NCI-H82 (cell line): Measurements from ENCODE around the gene DNAJC30.
A peak's percentile ranks its signal among the peaks of the same experiment; 100 is the strongest.

Experiments used
- DNase-seq: peaks from one replicate; lab custom pipeline; 2025; lab: John Stamatoyannopoulos, UW

Gene DNAJC30

DNA sequence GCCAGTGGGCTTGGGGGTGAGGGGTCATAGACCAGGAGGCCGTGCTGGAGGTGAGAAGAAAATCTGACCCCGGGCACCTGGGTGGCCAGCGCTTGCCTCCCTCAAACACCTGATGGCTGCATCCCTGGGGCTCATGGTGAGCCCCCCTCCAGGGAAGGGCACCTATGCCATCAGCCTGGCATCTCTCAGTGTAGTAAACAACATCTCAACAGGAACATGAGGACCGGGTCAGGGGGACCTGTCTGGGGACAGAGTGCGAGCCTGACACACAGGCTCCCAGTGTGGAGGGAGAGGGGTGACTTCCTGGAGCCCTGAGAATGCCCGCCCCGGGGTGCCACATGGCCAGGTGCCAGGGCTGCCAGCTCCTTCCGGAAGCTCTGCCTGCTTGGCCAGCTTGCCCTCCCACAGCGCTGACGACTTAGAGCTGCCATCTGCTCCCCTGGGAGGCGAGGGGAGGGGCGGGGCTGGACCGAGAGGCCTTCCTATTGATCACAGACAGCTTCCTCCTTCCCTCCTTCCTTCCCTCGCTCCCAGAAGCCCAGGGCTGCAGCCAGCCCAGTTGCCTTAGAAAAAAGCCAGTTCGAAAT lies 23.9 kb upstream of the DNAJC30 start:
- DNase-seq = peak; percentile 92

DNA sequence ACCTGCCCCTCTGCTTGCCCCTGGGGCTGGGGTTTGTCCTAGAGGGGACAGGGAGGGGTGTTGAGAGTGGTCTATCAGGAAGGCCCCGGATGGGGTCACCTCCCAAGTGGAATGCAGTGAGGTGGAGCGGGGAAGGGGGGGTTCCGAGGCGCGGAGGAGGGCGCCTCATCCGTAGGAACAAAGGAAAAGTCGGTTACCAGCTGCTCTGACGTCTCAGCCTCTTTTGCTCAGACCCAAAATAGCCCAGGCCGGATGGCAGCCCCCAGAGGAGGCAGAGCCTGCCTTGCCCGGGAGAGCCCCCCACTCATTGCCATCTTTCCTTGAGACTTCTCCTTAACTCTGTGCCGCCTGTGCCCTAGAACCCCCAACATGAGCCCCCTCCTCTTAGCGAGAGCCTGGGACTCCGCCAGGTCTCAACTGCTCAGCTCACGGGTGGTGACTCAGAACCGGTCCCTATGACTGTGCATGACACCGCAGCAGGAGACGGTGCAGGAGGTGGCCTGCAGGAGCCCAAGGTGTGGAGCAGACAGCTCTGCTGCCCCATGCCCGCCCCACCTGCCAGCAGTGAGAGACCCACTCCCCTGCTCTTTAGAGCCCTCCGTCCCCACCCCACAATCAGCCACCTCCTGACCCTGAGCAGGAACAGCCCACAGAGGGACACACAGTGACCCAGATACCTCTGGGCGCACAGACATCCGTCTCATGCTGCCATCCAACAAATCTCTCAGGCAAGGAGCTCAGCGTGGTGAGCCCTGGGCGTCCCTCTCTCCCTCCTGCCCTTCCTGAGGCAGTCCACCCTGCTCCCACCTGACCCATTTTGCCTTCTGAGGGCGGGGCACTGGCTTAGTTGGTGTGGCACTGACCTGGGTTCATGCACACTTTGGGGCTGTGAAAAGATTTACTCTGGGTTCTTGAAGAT lies 23.1 kb upstream of the DNAJC30 start:
- DNase-seq = peak; percentile 53

DNA sequence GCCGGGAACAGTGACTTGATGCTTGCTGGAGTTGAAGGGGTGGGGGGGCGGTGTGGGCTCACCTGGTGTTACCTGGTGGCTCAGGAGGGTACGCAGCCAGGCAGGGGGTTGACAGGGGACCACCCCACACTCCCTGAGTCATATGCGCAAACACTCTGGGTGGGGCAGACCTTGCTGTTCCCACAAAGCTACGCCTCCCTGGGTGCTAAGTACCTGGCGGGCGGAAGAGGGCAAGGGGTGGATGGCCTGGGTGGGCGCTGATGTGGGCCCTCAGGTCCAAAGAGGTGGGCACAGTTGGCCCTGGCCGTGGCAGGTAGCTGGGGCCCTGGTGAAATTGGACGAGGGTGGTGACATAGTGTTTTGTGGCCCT lies 22.3 kb upstream of the DNAJC30 start:
- DNase-seq = no peak

DNA sequence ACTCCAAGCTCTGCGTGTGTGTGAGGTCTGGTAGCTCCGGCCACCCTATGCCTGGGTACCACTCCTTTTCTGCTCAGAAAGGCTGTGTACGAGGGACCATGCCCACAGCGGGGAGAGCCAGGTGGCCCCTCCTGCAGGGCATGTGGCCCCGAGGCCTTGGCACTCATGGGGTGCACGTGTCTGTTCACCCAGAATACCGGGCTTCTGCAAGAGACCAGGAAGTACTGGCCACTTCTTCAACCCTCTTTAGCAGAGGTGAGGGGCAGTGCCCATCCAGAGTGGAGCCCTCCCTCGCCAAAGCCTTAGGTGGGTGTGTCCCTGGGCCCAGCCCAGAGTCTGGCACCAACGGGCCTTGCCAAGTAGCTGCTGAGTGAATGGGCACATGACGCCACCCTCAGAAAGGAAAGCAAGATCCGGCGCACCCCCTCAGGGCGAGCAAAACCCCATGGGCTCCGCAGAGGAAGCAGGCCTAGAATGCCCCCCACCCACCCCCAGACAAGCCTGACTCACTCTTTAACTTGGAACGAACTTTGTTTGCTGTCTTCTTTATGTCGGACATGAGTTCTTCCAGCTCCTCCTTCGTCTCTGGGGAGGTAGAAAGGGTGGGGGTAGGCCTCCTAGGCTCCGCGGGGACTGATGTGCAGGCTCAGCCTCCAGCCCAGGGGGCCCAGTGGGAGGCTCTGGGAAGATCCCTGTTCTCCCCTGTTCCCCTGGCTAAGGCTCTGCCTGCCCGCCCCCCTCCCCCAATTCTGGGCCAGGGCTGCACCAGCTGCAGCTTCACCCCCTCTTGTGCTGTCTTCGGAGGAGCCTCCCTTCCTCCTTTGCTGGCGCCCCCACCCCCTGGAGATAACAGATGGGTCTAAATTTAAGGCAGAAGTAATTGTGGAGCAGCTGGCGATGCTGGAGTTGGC lies 21.6 kb upstream of the DNAJC30 start:
- peak; percentile 86 for DNase-seq

DNA sequence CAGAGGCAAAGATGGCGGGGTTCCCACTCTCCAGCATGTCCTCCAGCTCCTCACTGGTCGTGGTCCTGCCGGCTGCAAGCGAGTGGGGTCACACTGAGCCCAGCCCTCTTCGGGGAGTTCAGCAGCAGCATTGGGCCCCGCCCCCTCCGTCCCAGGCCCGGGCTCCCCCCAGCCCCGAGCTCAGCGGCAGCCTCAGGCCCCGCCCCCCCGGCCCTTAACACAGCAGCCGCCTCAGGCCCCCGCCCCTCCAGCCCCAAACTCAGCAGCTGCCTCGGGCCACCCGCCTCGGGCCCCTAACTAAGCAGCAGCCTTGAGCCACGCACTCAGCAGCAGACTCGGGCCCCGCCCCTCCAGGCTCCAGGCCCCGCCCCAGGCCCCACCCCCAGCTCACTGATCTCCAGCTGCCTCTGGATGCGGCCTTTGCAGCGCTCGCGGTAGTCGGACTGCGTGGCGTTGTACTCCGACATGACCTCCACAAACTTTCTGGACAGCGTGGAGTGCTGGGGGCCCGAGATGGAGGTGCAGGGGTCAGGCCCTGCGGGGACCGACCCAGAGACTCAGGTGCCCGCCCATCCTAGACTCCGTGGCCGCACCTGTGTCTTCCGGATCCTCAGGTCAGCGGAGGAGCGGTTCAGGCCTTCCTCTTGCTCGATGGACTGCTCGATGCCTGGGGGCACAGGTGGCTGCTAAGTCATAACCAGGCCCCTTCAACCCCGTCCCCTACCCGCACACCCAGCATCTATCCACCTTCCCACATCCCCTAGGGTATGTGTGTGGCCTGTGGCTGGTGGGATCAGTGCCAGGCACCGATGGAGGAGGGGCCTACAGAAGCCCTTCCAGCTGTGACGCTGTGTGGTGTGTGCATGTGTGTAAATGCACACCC lies 20.7 kb upstream of the DNAJC30 start:
- DNase-seq = peak; percentile 94

DNA sequence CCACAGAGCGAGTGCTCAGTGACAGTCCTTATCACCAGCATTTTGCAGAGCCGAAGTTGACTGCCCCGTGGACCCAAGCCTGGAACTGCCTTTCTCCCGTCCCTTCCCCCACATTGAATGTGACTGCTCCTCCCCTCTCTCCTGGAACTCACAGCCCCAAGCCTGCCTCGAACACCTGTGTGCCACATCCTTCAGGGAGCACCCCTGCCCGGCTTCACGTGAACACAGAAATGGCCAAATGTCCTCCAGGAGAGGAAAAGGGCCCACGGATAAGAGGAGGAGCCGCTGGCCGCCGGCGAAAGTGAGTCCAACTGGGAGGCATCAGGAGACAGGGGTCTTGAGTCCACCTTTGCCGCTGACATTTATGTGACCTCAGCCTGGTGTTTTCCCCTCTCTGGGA lies 20.0 kb upstream of the DNAJC30 start:
- DNase-seq = no peak

DNA sequence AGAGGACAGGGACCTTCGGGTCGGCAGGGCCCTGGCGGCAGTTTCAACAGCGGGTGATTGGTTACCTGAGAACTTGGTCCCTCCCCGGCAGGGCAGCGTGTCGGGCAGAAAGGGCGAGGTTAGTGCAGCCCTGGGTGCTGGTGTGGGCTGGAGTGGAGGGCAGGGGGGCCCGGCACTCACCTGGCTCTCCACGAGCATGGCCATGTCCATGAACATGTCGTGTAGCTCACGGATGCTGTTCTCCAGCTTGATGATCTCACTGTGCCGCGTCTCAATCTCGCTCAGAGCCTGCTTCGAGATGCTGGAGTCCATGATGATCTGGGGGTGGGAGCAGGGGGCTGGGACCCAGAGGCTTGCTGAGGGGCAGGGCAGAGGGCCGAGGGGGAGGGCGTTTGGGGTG lies 19.4 kb upstream of the DNAJC30 start:
- DNase-seq = no peak

DNA sequence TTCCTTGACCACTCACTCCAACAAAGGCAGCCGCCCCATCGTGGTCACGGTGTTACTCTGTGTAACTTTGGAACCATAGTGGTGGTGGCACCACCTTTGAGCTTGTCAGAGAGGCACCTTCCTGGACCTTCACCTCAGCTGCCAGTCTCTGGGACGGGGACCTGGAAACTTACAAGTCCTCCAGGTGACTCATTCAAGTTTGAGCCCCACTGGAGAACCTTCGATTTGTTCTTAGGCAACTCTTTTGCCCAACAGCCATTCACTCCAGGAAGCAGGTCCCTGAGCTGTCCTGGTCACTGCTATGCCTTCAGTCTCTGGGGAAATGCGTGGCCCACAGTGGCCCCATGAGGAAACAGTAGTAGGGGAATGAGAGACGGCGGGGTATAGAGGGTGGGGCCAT lies 19.0 kb upstream of the DNAJC30 start:
- DNase-seq = no peak

DNA sequence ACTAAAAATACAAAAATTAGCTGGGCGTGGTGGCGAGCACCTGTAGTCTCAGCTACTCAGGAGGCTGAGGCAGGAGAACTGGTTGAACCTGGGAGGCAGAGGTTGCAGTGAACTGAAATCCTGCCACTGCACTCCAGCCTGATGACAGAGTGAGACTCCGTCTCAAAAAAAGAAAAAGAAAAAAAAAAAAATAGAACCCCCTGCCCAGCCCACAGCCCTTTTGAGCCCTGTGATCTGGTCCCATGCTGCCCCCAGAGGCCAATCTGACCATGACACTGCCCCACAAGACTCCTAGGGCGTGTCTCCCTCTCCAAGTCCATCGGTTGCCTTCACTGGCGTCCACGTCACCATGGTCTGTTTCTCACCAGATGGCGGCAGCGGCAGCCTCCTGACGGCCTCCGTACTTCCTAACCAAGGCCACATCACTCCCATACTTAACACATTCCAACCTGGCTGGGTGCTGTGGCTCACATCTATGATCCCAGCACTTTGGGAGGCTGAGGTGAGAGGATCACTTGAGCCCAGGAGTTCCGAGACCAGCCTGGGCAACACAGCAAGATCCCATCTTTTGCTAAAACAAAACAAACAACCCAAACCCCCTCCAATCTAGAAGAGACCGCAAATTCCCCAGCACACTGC lies 18.2 kb upstream of the DNAJC30 start:
- peak; percentile 84 for DNase-seq

DNA sequence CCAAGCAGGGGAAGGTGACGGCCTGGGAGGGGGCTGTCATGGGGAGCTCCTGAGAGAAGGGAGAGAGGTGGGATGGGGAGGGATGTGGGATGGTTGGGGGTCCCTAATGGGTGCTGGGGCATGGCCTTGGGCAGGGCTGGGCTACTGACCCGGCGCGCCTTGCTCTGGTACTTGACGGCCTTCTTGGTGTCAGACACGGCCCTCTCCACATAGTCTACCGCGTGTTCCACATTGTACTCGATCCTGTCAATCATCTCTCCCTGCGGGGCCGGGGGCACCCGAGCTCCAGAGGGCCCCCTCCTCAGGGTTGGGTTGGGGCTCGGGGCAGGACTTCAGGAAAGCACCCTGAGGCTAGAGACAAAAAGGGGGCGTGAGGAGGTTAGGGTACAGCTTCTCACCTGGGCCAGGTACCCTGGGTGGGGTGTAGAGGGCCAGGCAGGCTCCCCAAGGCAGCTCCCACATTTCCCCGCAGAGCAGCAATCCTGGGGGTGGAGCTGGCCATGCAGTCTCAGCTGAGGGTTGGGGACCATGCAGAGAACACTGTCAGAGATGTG lies 17.4 kb upstream of the DNAJC30 start:
- no peak for DNase-seq

DNA sequence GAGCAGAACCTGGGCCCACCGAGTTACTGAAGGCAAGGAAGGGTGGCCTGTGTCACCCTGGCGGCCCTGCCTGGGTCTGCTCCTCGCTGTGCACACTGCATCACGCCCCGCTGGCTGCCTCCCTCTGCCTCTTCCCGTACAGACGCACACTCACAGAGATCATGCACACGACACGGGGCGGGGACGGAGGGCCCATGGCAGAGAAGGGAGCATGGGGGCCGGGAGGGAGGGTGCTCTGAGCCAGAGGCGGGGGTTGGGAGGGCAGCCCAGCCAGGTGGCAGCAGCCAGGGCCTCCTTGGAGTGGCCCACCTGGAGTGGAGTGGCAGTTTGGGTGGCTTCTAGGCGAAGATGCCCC lies 16.8 kb upstream of the DNAJC30 start:
- DNase-seq = no peak

DNA sequence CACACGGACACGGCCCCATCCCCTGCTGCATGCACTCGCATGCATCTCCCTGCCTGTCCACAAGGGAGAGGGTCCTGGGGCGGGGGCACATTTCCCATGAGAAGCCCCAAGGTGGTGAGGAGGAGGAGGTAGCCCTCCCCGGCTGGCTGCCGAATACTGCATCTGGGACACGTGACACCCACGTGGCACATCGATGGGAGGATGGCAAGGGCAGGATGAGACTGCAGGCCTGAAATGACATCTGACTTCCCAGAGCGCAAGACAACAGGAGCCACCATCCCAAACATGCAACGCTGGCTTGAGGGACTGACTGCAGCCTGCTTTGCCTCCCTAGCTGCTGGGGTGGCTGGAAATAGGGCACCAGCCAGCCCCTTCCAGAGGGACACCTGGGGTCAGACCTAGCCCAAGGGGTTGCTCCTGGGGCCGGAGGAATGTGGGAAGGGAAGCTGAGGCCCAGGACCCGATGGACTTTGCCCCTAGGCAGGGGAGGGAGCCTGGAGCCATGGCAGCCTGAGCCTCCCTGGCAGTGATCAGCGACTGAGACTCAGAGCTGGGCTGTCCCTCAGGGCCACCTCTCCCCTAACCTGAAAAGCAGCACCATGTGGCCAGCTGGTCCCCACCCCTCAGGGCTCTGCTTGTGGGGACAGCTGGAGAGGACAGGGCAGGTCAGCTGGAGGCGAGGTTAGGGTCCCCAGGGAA lies 16.3 kb upstream of the DNAJC30 start:
- DNase-seq = no peak

DNA sequence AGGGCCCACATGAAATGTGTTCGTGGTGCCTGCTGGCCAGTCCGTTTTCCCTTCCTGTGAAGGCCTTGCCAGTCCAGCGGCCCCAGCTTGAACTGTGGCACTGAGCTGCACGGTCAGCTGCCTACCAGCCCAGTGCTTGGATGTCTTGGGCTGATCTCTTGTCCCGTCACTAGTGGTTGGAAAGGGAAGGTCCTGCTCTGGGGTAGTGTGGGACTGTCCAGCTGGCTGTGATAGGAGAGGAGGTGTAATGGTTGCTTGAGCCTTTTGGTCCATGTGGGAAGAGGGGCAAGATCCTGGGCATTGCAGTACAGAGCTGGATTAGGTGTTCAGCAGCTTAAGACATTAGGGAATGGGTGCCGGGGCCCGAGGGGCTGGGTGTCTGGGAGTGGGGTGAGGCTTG lies 15.2 kb upstream of the DNAJC30 start:
- no peak for DNase-seq

DNA sequence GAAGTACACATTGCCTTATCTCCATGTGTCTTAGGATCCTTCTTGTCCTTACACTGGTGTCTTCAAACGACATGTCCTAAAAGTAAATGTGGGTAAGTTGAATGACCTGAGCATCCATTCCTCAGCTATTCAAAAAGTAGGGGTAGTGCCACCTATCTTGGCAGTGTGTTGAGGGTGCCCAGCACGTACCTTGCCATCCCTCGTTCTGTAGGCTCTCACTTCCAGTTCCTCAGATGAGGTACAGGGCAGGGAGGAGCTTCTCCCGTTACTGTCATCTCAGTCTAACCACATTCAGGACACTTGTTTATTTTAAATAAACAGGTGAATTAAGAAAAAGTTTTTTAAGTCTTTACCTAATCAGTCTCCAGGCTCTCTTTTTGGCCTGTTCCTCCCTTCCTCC lies 13.1 kb upstream of the DNAJC30 start:
- no peak for DNase-seq

DNA sequence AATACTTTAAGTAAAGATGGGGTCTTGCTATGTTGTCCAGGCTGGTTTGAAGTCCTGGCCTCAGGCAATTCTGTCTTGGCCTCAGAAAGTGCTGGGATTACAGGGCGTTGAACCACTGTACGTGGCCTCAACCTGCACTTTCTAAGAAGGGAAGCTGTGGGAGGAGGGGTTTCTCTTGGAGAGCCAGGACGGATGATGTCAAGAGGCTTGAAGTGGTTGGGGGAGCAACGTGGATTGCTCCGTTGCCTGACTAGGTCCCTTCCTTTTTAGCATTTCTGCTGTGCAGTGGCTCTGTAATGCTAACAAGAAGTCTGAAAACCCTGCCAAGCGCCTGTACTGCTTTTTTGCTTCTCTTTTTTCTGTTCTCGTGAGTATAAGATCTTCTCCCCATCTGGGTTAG lies 7.4 kb upstream of the DNAJC30 start:
- no peak for DNase-seq

DNA sequence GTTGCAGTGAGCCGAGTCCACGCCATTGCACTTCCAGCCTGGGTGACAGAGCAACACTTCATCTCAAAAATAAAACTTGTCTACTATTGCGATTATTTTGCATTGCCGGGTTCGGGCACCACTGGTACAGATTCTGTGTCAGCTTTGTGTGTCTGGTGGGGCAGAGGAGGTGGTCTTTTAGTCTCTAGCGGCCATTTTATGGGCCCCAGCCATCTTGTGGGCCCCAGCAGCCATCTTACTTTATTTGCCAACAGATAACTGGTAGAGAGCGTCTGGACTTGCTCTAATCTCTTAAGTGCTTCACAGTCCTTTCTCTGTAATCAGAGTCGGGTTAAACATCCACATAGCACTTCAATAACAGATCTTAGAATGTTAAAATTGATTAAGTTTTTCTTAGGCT lies 5.0 kb upstream of the DNAJC30 start:
- DNase-seq = no peak

DNA sequence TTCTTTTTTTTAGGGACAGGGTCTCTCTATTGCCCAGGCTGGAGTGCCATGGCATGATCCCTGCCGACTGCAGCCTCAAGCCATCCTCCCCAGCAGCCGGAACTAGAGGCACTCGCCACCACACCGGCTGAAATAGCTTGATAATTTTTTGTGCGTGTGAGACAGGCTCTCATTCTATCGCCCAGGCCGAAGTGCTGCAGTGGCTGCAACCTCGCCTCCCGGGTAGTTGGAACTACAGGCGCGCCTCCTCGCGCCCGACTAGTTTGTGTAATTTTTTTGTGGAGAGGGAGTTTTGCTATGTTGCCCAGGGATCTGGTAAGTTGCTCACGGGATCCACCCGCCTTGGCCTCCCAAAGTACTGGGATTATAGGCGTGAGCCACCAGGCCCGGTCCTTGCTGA lies 2.1 kb upstream of the DNAJC30 start:
- DNase-seq = no peak

DNA sequence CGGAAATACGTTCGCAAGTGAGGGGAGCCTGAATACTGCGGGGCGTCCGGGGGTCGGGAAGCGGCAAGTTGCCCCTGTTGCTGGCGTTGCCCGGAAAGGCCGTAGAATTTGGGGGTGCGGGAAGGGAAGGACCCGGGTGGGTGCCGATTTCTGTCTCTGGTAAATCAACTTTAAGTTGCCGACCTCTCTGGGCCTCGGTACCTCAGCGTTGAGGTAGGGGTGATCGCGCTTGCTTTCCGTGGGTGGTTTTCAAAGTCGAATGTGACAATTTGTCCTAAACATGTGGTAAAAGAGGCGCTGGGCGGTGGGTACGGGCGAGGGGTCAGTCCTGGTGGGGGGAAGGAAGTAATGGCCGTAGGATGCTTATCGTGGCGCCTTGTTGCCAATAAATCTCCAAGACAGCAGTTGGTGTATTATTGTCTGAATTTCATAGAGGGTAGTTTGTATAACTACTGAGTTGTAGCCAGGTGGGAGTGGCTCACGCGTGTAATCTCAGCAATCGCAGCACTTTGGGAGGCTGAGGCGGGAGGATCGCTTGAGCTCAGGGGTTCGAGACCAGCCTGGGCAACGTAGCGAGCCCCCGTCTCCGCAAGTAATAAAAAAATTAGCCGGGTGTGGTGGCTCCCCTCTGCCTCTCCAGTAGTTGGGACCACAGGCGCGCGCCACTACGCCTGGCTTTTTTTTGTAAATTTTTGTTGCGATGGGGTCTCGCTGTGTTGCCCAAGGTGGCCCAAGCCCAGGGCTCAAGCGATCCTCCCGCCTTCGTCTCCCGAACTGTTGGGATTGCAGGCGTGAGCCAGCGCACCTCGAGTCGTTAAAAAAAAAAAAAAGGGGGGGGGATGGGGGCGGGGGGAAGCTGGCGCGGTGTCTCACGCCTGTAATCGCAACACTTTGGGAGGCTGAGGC lies 788 bp upstream of the DNAJC30 start:
- DNase-seq = no peak

DNA sequence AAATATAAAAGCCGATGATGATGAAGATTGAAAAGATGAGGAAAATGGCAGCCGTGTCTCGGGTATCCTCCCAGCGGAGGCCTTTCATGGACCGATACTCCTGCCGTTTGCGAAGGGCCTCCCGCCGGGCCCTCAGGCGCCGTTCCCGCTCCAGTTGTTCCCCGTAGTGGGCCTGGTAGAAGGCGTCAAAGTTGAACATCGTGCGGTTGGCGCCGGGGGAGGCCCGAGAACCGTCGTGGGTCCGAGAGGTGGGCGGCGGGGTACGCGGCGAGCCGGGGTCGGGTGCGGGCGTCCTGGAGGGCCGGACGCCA lies 553 bp downstream of the DNAJC30 start:
- DNase-seq = no peak

DNA sequence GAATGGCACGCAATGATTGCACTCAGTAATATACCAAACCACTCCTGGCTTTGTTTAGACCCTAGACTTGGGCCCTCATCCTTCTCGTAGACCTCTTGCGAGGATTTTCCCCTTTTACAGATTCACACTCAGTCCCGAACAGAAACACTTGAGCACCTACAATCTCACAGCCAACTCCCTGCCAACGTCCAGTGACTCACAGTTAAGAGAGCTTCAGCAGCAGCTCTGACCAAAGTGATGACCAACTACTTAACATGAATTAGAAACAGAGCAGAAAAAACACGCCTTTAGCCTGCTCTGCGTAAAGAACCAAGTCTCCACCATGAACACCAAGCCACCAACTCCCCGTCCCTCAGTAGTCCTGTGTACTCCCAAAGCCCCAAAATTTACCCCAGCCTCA lies 2.2 kb downstream of the DNAJC30 start:
- DNase-seq = no peak
